HG03354 (cell line): Measurements from ENCODE around the gene NUP107.
"Not testable (repeated sequence)": the region's sequence is repeated elsewhere in the genome, so short reads cannot be mapped to it uniquely, and the experiment has no call there.

Experiments used
- ATAC-seq: cut with Tn5 transposase; IDR thresholded peaks from one replicate; pipeline ENCODE4 v1.9.1; 2021; ENCODE audit warnings: mild to moderate bottlenecking; ENCODE audit not compliant: unreplicated experiment, poor library complexity, severe bottlenecking

Gene NUP107

GRCh38 chr12:68686595-68687521, at the start of gene NUP107:
TSS of gene NUP107 (plus strand) at chr12:68686978. CDS start at chr12:68687066, 88 bp downstream.
- ATAC-seq = peak; percentile 98

- not testable (repeated sequence) for ATAC-seq
These were observed 49.3 kb upstream of the NUP107 start for GRCh38 chr12:68637439-68637838.

DNA sequence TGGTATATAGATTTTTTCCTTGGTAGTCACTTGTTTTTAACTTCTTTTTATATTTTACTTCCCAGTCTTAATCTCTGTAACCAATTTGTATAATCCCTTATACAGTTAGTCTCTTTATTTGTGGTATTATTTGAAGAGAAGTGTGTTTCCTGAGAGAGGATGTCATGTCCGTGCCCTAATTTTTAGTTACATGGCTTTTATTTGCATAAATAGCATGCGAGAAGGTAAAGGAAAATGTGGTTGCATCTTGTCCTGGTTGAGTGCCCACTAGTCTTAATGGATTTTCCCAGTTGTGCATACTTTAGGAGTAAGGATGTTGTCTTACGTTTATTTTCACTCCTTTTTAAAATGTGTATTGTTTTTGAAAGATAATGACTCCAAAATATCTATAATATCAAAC, 48.6 kb upstream of the NUP107 start:
- no peak for ATAC-seq

DNA sequence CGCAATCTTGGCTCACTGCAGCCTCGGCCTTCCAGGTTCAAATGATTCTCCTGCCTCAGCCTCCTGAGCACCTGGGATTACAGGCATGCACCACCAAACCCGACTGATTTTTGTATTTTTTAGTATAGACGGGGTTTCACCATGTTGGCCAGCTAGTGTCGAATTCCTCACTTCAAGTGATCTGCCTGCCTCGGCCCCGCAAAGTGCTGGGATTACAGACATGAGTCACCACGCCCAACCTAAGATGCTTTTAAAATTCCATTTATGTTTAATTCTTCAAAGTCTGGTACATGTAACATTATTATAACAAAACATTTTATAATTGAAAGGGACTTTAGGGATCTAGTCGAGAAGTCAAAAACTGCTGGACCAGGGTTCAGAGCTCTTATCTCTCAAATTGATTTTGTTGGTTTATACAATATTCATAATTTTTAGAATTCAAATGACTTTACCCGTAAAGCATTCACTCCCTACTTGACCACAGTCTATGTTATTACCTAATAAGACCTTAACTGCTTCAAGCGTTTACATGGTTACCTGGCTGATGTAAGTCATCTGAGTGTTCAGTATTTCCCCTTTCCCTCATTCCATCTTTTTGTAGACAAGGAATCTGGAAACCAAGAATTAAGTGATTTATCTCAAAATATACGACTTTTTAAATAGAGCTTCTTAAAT, 47.9 kb upstream of the NUP107 start:
- no peak for ATAC-seq

DNA sequence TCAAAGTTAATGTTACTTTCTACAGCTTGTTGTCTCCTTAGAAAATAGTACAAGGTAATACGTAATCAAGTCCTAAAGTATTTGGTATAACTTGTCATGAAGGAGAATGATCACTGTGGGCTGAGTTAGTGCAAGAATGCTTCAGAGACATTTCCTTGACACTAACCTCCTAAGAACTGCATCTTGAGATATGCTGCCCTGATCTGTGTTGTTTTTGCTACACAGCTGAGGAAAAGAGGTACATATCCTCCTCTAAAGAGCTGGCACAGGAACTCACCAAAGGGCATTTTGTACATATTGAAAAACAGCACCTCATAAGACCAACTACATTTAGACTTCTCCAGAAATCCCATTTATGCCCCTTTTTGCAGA, 47.4 kb upstream of the NUP107 start:
- ATAC-seq = no peak

GRCh38 chr12:68641138-68641537, 45.6 kb upstream of the NUP107 start:
- ATAC-seq = peak; percentile 94

GRCh38 chr12:68646484-68646883, 40.3 kb upstream of the NUP107 start:
- no peak for ATAC-seq

- ATAC-seq = no peak
These were observed 39.3 kb upstream of the NUP107 start for GRCh38 chr12:68647507-68647906.

DNA sequence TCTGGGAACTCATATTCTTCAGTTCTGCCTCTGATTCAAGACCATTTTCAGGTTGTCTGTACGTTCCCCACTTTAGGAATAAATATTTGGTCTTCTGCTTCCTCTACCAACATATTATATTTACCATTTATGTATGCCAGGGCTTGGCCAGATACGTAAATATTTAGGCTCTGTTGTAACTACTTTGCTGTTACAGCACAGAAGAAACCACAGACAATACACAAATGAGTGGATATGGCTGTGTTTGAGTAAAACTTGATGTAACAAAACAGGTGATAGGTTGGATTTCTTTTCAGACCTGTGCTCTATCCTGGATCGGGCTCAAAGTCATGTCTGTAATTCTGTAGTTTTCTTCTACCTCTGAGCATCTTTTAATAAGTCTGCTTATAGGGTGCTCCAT, 38.6 kb upstream of the NUP107 start:
- no peak for ATAC-seq

DNA sequence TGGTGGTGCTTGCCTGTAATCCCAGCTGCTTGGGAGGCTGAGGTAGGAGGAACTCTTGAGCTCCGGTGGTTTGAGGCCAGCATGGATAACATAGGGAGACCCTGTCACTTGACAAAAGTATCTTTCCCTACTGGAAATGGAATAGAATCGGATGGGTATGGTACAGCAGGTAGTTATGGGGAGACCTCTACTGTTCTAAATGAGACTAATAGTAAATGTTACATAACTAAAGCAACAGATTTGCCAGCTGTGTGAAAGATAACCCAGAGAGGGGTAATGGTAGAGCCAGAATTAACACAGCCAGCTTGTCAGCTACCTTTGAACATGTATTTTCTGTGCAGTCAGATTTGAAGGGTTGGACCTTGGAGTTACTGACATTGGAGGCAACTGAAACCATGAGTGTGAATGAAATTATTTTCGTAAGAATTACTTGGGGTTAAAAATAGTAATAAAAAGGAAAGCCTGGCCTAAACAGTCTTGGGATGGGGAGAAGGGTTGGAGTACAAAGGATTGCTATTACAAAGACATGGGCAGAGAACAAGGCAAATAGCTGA, 21.7 kb upstream of the NUP107 start:
- ATAC-seq = no peak

GRCh38 chr12:68667291-68667690, 19.5 kb upstream of the NUP107 start:
- no peak for ATAC-seq

DNA sequence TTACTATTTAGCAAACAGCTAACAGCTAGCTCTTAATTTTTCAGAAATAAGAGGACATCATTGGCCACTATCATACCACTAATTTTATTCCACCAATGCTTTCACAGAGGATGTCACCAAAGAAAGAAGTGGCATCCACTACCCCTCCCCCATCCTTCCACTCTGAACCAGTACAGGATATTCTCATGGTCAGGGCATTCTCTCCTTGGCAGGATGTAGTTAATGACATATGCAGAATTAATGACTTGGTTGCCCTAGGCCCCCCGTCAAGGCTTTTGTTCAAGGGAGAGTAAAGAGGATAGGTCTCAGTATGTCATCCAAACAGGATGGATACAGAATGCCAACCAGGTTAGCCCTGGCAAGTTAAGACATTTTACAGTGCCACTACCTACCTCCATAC, 18.9 kb upstream of the NUP107 start:
- ATAC-seq = no peak

DNA sequence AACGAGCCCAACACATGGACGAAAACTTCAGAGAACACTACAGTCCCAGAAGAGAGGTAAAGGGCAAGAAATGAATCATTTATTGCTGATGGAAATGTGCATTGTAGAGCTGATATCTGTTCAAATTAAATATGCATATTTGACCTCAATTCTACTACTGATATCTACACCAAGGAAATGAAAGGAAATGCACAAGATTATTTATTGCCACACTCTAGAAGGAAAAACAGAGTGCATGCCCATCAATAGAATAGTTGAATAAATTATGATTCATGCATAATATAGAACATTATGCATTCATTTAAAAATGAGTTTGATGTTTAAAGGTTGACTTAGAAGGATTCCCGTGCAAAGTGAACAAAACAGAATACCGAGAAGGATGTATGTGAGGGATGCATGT, 15.6 kb upstream of the NUP107 start:
- ATAC-seq = no peak

DNA sequence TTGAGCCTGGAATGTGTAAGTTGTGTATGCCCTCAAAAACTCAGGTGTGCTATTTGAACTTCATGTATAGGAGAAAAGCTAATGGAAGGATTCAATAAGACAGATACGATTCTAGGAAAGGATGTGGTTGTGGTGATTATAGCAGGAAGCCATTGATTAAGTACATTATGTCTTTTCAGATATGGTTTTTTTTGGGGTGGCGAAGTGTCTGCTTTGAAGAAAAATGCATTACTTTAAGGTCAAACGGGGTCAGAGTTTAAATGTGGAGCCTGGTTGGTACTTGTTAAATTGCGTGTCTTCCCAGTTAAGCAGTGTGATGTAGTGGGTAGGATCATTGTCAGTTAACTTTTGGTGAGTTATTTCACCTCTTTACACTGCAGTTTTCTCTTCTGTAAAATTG, 13.0 kb upstream of the NUP107 start:
- ATAC-seq = no peak

DNA sequence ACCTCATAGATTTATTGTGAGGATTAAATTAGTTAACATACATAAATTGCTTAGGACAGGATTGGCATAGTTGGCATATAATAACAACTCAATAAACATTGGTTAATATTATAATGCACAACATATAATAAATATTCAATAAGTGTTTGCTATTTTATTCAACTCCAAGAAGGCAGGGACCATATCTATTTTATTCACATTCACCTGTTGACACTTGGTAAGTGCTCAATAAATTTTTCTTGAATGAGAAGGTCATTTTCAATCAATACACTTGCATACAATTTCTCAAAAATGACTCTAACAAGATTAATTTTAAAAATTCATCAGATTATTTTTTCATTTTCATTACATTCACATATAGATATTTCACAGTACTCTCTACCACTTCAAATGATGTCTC, 12.4 kb upstream of the NUP107 start:
- no peak for ATAC-seq

DNA sequence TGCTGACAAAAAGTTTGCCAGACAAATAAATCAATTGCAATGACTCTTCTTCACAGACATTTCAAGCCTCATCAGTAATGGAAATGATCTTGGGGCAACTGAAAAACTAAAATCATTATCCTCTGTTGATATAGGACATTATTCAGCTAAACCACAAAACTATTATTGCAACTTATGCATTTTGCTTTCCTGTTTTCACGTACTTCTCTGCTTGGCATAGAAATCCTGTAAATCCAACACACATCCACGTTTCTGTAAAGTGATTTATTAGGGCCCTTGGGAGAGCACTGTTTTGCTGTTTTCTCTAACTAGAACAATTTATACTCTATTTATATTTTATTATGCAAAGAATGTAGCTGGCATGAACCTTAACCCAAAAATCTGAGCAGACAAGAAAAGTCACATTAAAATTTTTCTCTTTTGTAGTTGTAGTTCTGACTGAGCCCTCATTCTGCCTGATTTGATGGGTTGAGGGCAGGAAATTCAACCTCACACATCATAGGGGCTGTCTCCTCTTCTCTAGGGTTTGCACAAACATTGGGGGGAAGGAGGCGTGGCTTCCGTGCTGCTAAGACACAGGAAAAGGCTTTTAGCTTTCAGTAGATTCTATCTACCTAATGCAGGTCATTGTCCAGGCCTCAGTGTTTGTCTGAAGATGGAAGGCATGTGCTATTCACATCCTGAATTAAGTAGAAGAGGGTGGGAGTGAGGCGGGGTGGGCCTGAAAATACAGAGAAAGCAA, 11.5 kb upstream of the NUP107 start:
- no peak for ATAC-seq

- ATAC-seq = not testable (repeated sequence)
These were observed 9.9 kb upstream of the NUP107 start for GRCh38 chr12:68676854-68677253.

DNA sequence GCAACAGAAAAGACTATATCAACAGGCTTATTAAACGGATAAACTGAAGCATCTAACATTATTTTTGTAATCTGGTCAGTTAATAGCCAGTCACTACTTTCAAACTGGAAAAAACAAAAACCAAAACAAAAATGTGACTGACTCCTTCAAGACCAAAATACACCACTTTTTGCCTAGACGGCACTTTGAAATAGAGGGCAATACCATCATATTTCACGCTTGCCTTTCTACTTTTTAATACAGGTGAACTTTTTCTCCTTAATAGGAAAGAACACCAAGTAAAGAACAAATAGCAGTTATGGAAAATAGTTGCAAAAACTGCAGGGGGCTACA, 550 bp upstream of the NUP107 start:
- ATAC-seq = peak; percentile 5

DNA sequence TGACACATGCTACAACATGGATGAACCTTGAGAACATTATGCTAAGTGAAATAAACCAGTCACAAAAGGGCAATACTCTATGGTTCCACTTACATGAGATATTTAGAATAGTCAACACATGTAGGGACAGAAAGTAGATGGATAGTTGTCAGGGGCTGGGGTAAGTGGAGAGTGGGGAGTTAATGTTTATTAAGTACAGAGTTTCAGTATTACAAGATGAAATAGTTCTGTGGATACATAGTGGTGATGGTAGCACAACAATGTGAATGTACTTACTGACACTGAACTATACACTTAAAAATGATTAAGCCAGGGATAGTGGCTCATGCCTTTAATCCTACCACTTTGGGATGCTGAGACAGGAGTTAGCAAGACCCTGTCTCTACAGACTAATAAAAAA, 8.7 kb downstream of the NUP107 start:
- peak; percentile 75 for ATAC-seq

DNA sequence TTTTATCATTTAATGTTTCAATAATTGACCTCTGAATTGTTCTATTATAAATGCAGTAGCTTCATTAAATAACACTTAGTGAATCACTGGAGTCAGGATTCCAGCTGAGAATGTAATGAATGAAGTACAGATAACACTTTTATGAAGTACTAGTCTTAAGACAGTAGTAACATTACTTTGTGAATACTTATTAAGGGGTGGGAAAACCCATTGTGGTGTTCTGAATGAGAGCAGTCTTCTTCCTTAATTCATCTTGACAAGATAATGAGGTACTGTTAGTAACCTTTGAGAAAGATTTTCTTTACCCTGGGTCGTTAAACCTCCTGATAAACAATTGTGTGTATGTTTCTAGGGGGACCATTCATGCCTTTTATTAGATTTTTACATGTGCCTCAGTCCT, 12.7 kb downstream of the NUP107 start:
- ATAC-seq = no peak
